ENCODE data around the gene C16orf95.

GRCh38 chr16:87304951-87305350 is 12.2 kb downstream of the C16orf95 start:
- TF ChIP-seq CTCF (IDR thresholded peaks at IDR 0.05) = no peak
- TF ChIP-seq POLR2A (IDR thresholded peaks at IDR 0.05) = no peak
- TF ChIP-seq POLR2AphosphoS5 (IDR thresholded peaks at IDR 0.05) = no peak
